IPS DF 6.9 (cell line): Measurements from ENCODE around the gene DBH.

Source experiments
- DNase-seq: peaks from one replicate; pipeline ENCODE4 v3.0.0-alpha.2; 2013; ENCODE audit warnings: low read depth, low spot score
- H3K27ac ChIP-seq: one replicate; pipeline ENCODE4 v1.5.1; 2013; ENCODE audit warnings: low read length, control low read depth
- H3K27me3 ChIP-seq: 2 replicates; pipeline ENCODE4 v1.6.1; 2013; ENCODE audit warnings: mild to moderate bottlenecking, low read length; ENCODE audit not compliant: control insufficient read depth, insufficient read depth
- H3K36me3 ChIP-seq: 2 replicates; pipeline ENCODE4 v1.6.1; 2013; ENCODE audit warnings: low read length; ENCODE audit not compliant: control insufficient read depth, insufficient read depth
- H3K4me1 ChIP-seq: 2 replicates; pipeline ENCODE4 v1.6.1; 2013; ENCODE audit warnings: low read length; ENCODE audit not compliant: control insufficient read depth, insufficient read depth
- H3K4me3 ChIP-seq: 2 replicates; pipeline ENCODE4 v1.5.1; 2013; ENCODE audit warnings: mild to moderate bottlenecking, low read length
- H3K9me3 ChIP-seq: 2 replicates; pipeline ENCODE4 v1.6.1; 2013; ENCODE audit warnings: low read length, inconsistent platforms; ENCODE audit not compliant: control insufficient read depth, insufficient read depth
- WGBS: extraction: QIAGEN DNeasy Blood & Tissue Kit; methylation state at CpG from one replicate; pipeline ENCODE4 v1.1.7; 2013; ENCODE audit warnings: mixed read lengths, missing lambda C conversion rate; ENCODE audit not compliant: insufficient read length, insufficient coverage; 5-methylcytosine and 5-hydroxymethylcytosine counted together

DBH gene

GRCh38 chr9:133604856-133605255 is 31.3 kb upstream of the DBH start:
- no CpG with 5 or more reads among the region's 14 CpGs for WGBS
- Histone ChIP-seq H3K27me3 (peaks cover 5% of the 10 kb centered on the region; the same call in 1 of the 2 replicates), H3K36me3 (no peaks in the 10 kb centered on the region), H3K27ac (no peak overlapping the region), H3K4me3 (no peak overlapping the region), H3K4me1 (no peaks in the 10 kb centered on the region), H3K9me3 (no peaks in the 10 kb centered on the region)
- no peak for DNase-seq

GRCh38 chr9:133605446-133605845 is 30.7 kb upstream of the DBH start:
- H3K9me3 ChIP-seq: no peaks in the 10 kb centered on the region
- no CpG with 5 or more reads among the region's 17 CpGs for WGBS
- DNase-seq: no peak
- H3K4me3 ChIP-seq: no peak overlapping the region
- H3K4me1 ChIP-seq: no peaks in the 10 kb centered on the region
- peaks cover 5% of the 10 kb centered on the region; the same call in 1 of the 2 replicates for H3K27me3 ChIP-seq
- H3K27ac ChIP-seq: no peak overlapping the region
- H3K36me3 ChIP-seq: no peaks in the 10 kb centered on the region

GRCh38 chr9:133605856-133606707 is 30.1 kb upstream of the DBH start:
- Histone ChIP-seq H3K27me3 (peaks cover 5% of the 10 kb centered on the region; the same call in 1 of the 2 replicates), H3K27ac (no peak overlapping the region), H3K4me1 (no peaks in the 10 kb centered on the region), H3K4me3 (no peak overlapping the region), H3K9me3 (no peaks in the 10 kb centered on the region), H3K36me3 (no peaks in the 10 kb centered on the region)
- WGBS: no CpG with 5 or more reads among the region's 16 CpGs
- no peak for DNase-seq

- Histone ChIP-seq H3K36me3 (no peaks in the 10 kb centered on the region), H3K4me1 (no peaks in the 10 kb centered on the region), H3K27ac (no peak overlapping the region), H3K27me3 (peaks cover 5% of the 10 kb centered on the region; the same call in 1 of the 2 replicates), H3K4me3 (no peak overlapping the region), H3K9me3 (no peaks in the 10 kb centered on the region)
- DNase-seq: no peak
- no CpG with 5 or more reads among the region's 8 CpGs for WGBS
Measured at GRCh38 chr9:133606708-133607025, 29.5 kb upstream of the DBH start.

- no CpG with 5 or more reads among the region's 7 CpGs for WGBS
- Histone ChIP-seq H3K9me3 (no peaks in the 10 kb centered on the region), H3K27me3 (peaks cover 5% of the 10 kb centered on the region; the same call in 1 of the 2 replicates), H3K4me3 (no peak overlapping the region), H3K27ac (no peak overlapping the region), H3K36me3 (no peaks in the 10 kb centered on the region), H3K4me1 (no peaks in the 10 kb centered on the region)
- no peak for DNase-seq
Measured at GRCh38 chr9:133607381-133607780, 28.8 kb upstream of the DBH start.

- H3K27me3 ChIP-seq: peaks cover 5% of the 10 kb centered on the region; the same call in 1 of the 2 replicates
- no peaks in the 10 kb centered on the region for H3K4me1 ChIP-seq
- WGBS: no CpG with 5 or more reads among the region's 8 CpGs
- no peaks in the 10 kb centered on the region for H3K36me3 ChIP-seq
- no peaks in the 10 kb centered on the region for H3K9me3 ChIP-seq
- DNase-seq: no peak
- H3K4me3 ChIP-seq: no peak overlapping the region
- H3K27ac ChIP-seq: no peak overlapping the region
Measured at GRCh38 chr9:133607976-133608375, 28.2 kb upstream of the DBH start.

- H3K4me1 ChIP-seq: no peaks in the 10 kb centered on the region
- peaks cover 5% of the 10 kb centered on the region; the same call in 1 of the 2 replicates for H3K27me3 ChIP-seq
- no peaks in the 10 kb centered on the region for H3K36me3 ChIP-seq
- H3K4me3 ChIP-seq: no peak overlapping the region
- WGBS: no CpG with 5 or more reads among the region's 7 CpGs
- no peak overlapping the region for H3K27ac ChIP-seq
- no peaks in the 10 kb centered on the region for H3K9me3 ChIP-seq
- no peak for DNase-seq
Measured at GRCh38 chr9:133608382-133608781, 27.8 kb upstream of the DBH start.

GRCh38 chr9:133608889-133609288 is 27.3 kb upstream of the DBH start:
- peak overlapping the region; percentile 34; the same call in 1 of the 2 replicates for H3K4me3 ChIP-seq
- WGBS: no CpG with 5 or more reads among the region's 41 CpGs
- no peak overlapping the region for H3K27ac ChIP-seq
- DNase-seq: no peak
- peaks cover 5% of the 10 kb centered on the region; the same call in 1 of the 2 replicates for H3K27me3 ChIP-seq
- no peaks in the 10 kb centered on the region for H3K4me1 ChIP-seq
- no peaks in the 10 kb centered on the region for H3K36me3 ChIP-seq
- no peaks in the 10 kb centered on the region for H3K9me3 ChIP-seq

GRCh38 chr9:133609311-133610098 is 26.7 kb upstream of the DBH start, which contains the start of gene FAM163B:
FAM163B (minus strand) TSS chr9:133609389; CDS start chr9:133580223, 29,166 bp downstream.
- no peak within 1 kb of the TSS for H3K27ac ChIP-seq
- peaks cover 5% of the 10 kb centered on the region; the same call in 1 of the 2 replicates for H3K27me3 ChIP-seq
- H3K4me1 ChIP-seq: no peaks in the 10 kb centered on the region
- DNase-seq: no peak
- WGBS: no CpG with 5 or more reads among the region's 61 CpGs
- no peaks in the 10 kb centered on the region for H3K9me3 ChIP-seq
- H3K36me3 ChIP-seq: no peaks in the 10 kb centered on the region
- H3K4me3 ChIP-seq: peak within 1 kb of the TSS; percentile 34; the same call in 1 of the 2 replicates

GRCh38 chr9:133610845-133611244 is 25.3 kb upstream of the DBH start:
- peaks cover 5% of the 10 kb centered on the region; the same call in 1 of the 2 replicates for H3K27me3 ChIP-seq

More at GRCh38 chr9:133610845-133611244, 25.3 kb upstream of the DBH start:
- Histone ChIP-seq H3K9me3 (no peaks in the 10 kb centered on the region), H3K4me3 (no peak overlapping the region), H3K36me3 (no peaks in the 10 kb centered on the region), H3K27ac (no peak overlapping the region), H3K4me1 (no peaks in the 10 kb centered on the region; the same call in 1 of the 2 replicates)
- no CpG with 5 or more reads among the region's 5 CpGs for WGBS
- no peak for DNase-seq
